ENCODE measurements around the gene MANBA.

DNA sequence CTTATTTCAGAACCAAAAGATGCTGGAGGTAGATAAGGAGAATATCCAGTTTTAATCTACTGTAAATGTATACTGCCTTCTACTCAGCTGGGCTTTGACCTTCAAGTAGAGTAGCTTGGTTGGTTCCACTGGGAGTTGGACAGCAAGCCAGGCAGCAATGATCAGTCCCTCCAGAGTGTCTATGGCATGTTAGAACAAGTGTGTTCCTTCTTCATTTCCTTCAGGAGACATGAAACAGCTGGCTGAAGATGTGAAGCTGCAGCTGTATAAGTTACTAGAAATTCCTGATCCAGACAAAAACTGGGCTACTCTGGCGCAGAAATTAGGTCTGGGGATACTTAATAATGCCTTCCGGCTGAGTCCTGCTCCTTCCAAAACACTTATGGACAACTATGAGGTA lies 148.6 kb downstream of the MANBA start:
- TF ChIP-seq, protein P1, sequence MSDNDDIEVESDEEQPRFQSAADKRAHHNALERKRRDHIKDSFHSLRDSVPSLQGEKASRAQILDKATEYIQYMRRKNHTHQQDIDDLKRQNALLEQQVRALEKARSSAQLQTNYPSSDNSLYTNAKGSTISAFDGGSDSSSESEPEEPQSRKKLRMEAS (IDR thresholded peaks at IDR 0.05): no peak
- TF ChIP-seq U2AF1 (optimal IDR thresholded peaks at IDR 0.05; ENCODE audit: low read depth, low read length) (no peak), GABPA (IDR thresholded peaks at IDR 0.05; ENCODE audit: low read depth, low read length) (no peak), GABPA (CRISPR knock-in tag; IDR thresholded peaks at IDR 0.05; ENCODE audit: low read depth) (no peak), EP300 (IDR thresholded peaks at IDR 0.05; ENCODE audit: low read depth in 2 of 2, low read length in 2 of 2) (no peak), EP300 (CRISPR knock-in tag; IDR thresholded peaks at IDR 0.05; ENCODE audit: borderline replicate concordance) (no peak), CHD2 (IDR thresholded peaks at IDR 0.05; ENCODE audit: low read depth, low read length) (no peak), EZH2 (conservative IDR thresholded peaks at IDR 0.05; ENCODE audit: low read depth, low read length) (no peak), YY1 (IDR thresholded peaks at IDR 0.05; ENCODE audit: insufficient read depth, insufficient replicate concordance, low read depth, low read length) (no peak), ZNF792 (CRISPR knock-in tag; IDR thresholded peaks at IDR 0.05) (no peak), POLR2AphosphoS5 (IDR thresholded peaks at IDR 0.05; ENCODE audit: low read depth, low read length) (no peak)
- TF ChIP-seq, protein P2, sequence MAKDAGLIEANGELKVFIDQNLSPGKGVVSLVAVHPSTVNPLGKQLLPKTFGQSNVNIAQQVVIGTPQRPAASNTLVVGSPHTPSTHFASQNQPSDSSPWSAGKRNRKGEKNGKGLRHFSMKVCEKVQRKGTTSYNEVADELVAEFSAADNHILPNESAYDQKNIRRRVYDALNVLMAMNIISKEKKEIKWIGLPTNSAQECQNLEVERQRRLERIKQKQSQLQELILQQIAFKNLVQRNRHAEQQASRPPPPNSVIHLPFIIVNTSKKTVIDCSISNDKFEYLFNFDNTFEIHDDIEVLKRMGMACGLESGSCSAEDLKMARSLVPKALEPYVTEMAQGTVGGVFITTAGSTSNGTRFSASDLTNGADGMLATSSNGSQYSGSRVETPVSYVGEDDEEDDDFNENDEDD (CRISPR knock-in tag; IDR thresholded peaks at IDR 0.05; ENCODE audit: borderline replicate concordance): no peak
- TF ChIP-seq, protein P3, sequence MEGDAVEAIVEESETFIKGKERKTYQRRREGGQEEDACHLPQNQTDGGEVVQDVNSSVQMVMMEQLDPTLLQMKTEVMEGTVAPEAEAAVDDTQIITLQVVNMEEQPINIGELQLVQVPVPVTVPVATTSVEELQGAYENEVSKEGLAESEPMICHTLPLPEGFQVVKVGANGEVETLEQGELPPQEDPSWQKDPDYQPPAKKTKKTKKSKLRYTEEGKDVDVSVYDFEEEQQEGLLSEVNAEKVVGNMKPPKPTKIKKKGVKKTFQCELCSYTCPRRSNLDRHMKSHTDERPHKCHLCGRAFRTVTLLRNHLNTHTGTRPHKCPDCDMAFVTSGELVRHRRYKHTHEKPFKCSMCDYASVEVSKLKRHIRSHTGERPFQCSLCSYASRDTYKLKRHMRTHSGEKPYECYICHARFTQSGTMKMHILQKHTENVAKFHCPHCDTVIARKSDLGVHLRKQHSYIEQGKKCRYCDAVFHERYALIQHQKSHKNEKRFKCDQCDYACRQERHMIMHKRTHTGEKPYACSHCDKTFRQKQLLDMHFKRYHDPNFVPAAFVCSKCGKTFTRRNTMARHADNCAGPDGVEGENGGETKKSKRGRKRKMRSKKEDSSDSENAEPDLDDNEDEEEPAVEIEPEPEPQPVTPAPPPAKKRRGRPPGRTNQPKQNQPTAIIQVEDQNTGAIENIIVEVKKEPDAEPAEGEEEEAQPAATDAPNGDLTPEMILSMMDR (CRISPR knock-in tag; IDR thresholded peaks at IDR 0.05): no peak
